Smooth muscle cell (in vitro differentiated cells): ENCODE data around the gene ACTG1. TPM values are rescaled to one million over a fixed set of nuclear protein-coding genes. Genes with fewer than 3 reads are reported as not detected.

ENCODE experiments used
- DNase-seq: peaks from one replicate; lab custom pipeline; 2025; ENCODE audit not compliant: unreplicated experiment; lab: John Stamatoyannopoulos, UW
- H2AFZ ChIP-seq: fragments of 200-600 bp; sonication (generic); 2 replicates; pipeline ENCODE4 v1.6.0; 2016; ENCODE audit warnings: antibody characterized with exemption, low read depth, mild to moderate bottlenecking
- H3F3A ChIP-seq: fragments of 200-600 bp; sonication (generic); 2 replicates; pipeline ENCODE4 v1.6.0; 2017; ENCODE audit warnings: antibody characterized with exemption, low read depth
- H3K27ac ChIP-seq: fragments of 200-600 bp; sonication (generic); 2 replicates; pipeline ENCODE4 v1.5.1; 2016; ENCODE audit warnings: low read depth, mild to moderate bottlenecking
- H3K27me3 ChIP-seq: fragments of 200-600 bp; sonication (generic); 2 replicates; pipeline ENCODE4 v1.6.1; 2016; ENCODE audit warnings: low read depth, mild to moderate bottlenecking
- H3K36me3 ChIP-seq: fragments of 200-600 bp; sonication (generic); 2 replicates; pipeline ENCODE4 v1.5.1; 2016; ENCODE audit warnings: low read depth
- H3K4me1 ChIP-seq: fragments of 200-600 bp; sonication (generic); 2 replicates; pipeline ENCODE4 v1.5.1; 2016; ENCODE audit warnings: low read depth
- H3K4me2 ChIP-seq: fragments of 200-600 bp; sonication (generic); 2 replicates; pipeline ENCODE4 v1.6.0; 2016; ENCODE audit warnings: mild to moderate bottlenecking
- H3K4me3 ChIP-seq: fragments of 200-600 bp; sonication (generic); 2 replicates; pipeline ENCODE4 v1.5.1; 2016; ENCODE audit warnings: mild to moderate bottlenecking
- H3K79me2 ChIP-seq: fragments of 200-600 bp; sonication (generic); 2 replicates; pipeline ENCODE4 v1.6.0; 2016; ENCODE audit warnings: low read depth, mild to moderate bottlenecking
- H3K9ac ChIP-seq: fragments of 200-600 bp; sonication (generic); 2 replicates; pipeline ENCODE4 v1.6.0; 2016; ENCODE audit warnings: low read depth
- H3K9me3 ChIP-seq: fragments of 200-600 bp; sonication (generic); replicated peaks from 2 replicates; pipeline ENCODE4 v1.5.1; 2016; ENCODE audit warnings: low read depth
- H4K20me1 ChIP-seq: fragments of 200-600 bp; sonication (generic); 2 replicates; pipeline ENCODE4 v1.6.0; 2016; ENCODE audit warnings: low read depth
- WGBS: methylation state at CpG from one replicate; pipeline ENCODE4 v1.1.7; 2016; ENCODE audit warnings: low lambda C conversion rate; 5-methylcytosine and 5-hydroxymethylcytosine counted together
- polyA plus RNA-seq: library from polyadenylated mRNA; unstranded; fragments of >200 nt; fragmentation: Nextera tagmentation; extraction: Ambion mirVana; gene quantifications from 2 replicates; pipeline ENCODE4 v1.2.1, GENCODE V29; 2016
- total RNA-seq: library from RNA; depleted of rRNA; stranded (reverse); fragments of >200 nt; gene quantifications from 2 replicates; pipeline ENCODE4 v1.2.3, GENCODE V29; 2014
- TF ChIP-seq, protein P1 (sequence below): fragments of 200-600 bp; sonication (generic); IDR thresholded peaks from 2 replicates; pipeline ENCODE4 v1.5.1; 2017; ENCODE audit warnings: borderline replicate concordance, mild to moderate bottlenecking, antibody characterized with exemption; ENCODE audit not compliant: insufficient read depth, poor library complexity, severe bottlenecking

ACTG1 gene
- total and polyA plus RNA-seq, 2 experiments from 2014 or later: 5,332 to 6,793 TPM

DNA sequence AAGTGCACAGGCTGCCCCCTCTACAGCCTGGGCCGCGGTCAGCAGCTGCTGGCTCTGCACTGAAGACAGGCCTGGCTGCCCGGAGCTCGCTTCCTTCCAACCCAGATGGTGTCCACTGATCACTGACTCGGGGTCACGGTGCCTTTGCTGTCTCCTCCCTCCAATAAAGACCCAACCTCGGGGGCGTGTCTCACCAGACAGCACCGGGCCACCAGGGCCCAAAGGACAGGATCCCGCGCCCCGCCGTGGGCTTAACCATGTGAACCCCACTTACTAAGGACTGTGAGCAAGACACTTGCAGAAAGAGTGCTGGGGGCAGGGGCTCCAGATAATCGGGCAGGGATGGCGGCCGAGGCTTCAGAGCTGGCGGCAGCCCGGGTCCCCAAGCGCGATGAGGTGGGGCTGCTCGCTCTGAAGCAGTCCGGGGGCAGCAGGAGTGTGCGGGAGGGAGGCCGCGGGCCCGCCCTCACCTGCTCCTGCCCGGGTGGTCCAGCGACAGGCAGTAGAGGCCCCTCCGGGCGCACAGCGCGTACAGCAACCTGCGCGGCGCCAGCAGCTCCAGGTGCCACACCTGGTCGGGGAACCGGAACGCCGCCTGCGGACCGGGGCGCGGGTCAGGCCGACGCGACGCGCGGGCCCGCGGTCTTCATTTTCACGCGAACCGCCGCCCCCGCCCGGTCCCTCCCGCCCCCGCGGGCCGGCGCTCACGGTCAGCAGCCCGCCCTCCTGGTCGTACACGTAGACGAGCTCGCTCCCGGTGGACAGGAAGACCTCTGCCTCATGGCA lies 39.1 kb upstream of the ACTG1 start:
- Histone ChIP-seq H3K9ac (peak overlapping the region; percentile 79), H4K20me1 (peaks cover 13% of the 10 kb centered on the region)

DNA sequence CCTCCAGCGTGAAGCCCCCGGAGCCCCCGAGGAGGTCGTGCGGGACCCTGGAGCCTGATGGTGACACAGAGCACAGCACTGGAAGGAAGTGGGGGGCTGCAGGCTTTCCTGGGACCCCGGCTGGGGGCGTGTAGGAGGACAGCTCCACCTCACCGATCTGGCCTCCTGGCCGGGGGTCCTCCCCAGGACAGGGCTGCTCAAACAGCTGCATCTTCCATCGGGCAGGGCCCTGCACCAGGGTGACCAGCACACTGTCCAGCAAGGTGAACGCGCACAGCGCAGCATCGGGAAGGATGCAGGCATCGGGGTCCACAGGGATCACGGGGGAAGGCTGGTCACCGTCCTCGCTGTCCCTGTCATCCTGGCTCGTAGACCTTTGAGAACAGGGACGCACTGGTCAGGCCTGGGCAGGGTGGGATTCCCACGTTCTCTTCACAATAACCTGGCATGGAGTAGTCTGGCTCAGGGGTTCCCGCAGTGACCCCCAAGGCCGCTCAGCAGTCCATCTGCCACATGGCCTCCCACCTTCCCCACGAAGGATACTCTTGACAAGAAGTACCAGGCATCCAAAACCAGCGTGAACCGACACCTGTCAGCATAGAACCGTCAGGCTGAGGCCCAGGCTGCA lies 38.3 kb upstream of the ACTG1 start:
- Histone ChIP-seq H3K9me3 (no peaks in the 10 kb centered on the region), H3F3A (peaks cover 14% of the 10 kb centered on the region), H3K4me1 (peaks cover 3% of the 10 kb centered on the region), H3K27ac (no peak overlapping the region), H3K27me3 (no peaks in the 10 kb centered on the region), H3K79me2 (peaks cover 14% of the 10 kb centered on the region), H3K36me3 (no peaks in the 10 kb centered on the region), H3K4me2 (peak overlapping the region; percentile 87), H4K20me1 (peaks cover 9% of the 10 kb centered on the region), H3K9ac (peak overlapping the region; percentile 79), H3K4me3 (peak overlapping the region; percentile 86), H2AFZ (no peak overlapping the region)
- TF ChIP-seq, protein P1, sequence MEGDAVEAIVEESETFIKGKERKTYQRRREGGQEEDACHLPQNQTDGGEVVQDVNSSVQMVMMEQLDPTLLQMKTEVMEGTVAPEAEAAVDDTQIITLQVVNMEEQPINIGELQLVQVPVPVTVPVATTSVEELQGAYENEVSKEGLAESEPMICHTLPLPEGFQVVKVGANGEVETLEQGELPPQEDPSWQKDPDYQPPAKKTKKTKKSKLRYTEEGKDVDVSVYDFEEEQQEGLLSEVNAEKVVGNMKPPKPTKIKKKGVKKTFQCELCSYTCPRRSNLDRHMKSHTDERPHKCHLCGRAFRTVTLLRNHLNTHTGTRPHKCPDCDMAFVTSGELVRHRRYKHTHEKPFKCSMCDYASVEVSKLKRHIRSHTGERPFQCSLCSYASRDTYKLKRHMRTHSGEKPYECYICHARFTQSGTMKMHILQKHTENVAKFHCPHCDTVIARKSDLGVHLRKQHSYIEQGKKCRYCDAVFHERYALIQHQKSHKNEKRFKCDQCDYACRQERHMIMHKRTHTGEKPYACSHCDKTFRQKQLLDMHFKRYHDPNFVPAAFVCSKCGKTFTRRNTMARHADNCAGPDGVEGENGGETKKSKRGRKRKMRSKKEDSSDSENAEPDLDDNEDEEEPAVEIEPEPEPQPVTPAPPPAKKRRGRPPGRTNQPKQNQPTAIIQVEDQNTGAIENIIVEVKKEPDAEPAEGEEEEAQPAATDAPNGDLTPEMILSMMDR: no peak
- WGBS: 95% methylated on average over 27 of the region's 27 CpGs
- DNase-seq: no peak

More for the DNA sequence above, 39.1 kb upstream of the ACTG1 start:
- Histone ChIP-seq H2AFZ (no peak overlapping the region), H3K79me2 (peaks cover 14% of the 10 kb centered on the region), H3K27me3 (no peaks in the 10 kb centered on the region), H3K4me2 (peak overlapping the region; percentile 87), H3K27ac (peak overlapping the region; percentile 6), H3K36me3 (no peaks in the 10 kb centered on the region), H3K9me3 (no peaks in the 10 kb centered on the region), H3K4me3 (peak overlapping the region; percentile 86), H3F3A (peaks cover 17% of the 10 kb centered on the region), H3K4me1 (peaks cover 3% of the 10 kb centered on the region)
- TF ChIP-seq, protein P1: no peak
- WGBS: 5% methylated on average over 56 of the region's 69 CpGs
- no peak for DNase-seq

DNA sequence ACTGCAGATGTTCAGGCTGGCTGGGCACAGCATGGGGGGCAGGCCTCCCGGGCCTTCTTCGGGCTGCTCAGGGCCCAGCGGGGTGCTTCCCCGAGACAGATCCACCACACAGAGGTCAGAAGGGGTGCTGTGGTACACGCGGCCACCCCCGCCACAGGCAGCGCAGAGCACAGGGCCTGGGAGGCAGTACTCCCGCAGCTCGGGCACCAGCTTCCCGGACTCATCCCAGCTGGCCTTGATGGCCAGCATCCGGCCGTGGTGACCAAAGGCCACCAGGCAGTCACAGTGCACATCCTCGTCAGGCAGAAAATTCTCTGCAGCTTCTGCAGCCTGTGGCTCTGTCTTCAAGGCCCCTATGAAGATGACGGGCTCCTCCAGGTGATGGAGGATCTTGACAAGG lies 37.7 kb upstream of the ACTG1 start:
- peaks cover 14% of the 10 kb centered on the region for H3K79me2 ChIP-seq
- 99% methylated on average over 14 of the region's 15 CpGs for WGBS
- no peak overlapping the region for H2AFZ ChIP-seq
- H3K36me3 ChIP-seq: no peaks in the 10 kb centered on the region
- H3K4me3 ChIP-seq: no peak overlapping the region
- no peak overlapping the region for H3K4me2 ChIP-seq
- DNase-seq: no peak
- peaks cover 9% of the 10 kb centered on the region for H4K20me1 ChIP-seq
- H3K9me3 ChIP-seq: no peaks in the 10 kb centered on the region
- H3K27me3 ChIP-seq: no peaks in the 10 kb centered on the region
- no peak overlapping the region for H3K9ac ChIP-seq
- TF ChIP-seq, protein P1: no peak
- peaks cover 8% of the 10 kb centered on the region for H3F3A ChIP-seq
- H3K4me1 ChIP-seq: peaks cover 3% of the 10 kb centered on the region
- H3K27ac ChIP-seq: no peak overlapping the region
